A172 (cell line): ENCODE data around the gene PODNL1. TPM values are rescaled to one million over a fixed set of nuclear protein-coding genes. Genes with fewer than 3 reads are reported as not detected.
"Not testable (repeated sequence)": the region's sequence is repeated elsewhere in the genome, so short reads cannot be mapped to it uniquely, and the experiment has no call there.

Source experiments
- DNase-seq: peaks from one replicate; pipeline ENCODE4 v3.0.0-alpha.2; 2015; ENCODE audit warnings: low spot score
- total RNA-seq: library from RNA; depleted of rRNA; stranded (reverse); fragments of >200 nt; shearing (Covaris generic); gene quantifications from 2 replicates; pipeline ENCODE4 v1.2.3, GENCODE V29; 2014; rRNA removed

Gene PODNL1
- total RNA-seq, result 1.1 and 2.7 TPM in 2 replicates

DNA sequence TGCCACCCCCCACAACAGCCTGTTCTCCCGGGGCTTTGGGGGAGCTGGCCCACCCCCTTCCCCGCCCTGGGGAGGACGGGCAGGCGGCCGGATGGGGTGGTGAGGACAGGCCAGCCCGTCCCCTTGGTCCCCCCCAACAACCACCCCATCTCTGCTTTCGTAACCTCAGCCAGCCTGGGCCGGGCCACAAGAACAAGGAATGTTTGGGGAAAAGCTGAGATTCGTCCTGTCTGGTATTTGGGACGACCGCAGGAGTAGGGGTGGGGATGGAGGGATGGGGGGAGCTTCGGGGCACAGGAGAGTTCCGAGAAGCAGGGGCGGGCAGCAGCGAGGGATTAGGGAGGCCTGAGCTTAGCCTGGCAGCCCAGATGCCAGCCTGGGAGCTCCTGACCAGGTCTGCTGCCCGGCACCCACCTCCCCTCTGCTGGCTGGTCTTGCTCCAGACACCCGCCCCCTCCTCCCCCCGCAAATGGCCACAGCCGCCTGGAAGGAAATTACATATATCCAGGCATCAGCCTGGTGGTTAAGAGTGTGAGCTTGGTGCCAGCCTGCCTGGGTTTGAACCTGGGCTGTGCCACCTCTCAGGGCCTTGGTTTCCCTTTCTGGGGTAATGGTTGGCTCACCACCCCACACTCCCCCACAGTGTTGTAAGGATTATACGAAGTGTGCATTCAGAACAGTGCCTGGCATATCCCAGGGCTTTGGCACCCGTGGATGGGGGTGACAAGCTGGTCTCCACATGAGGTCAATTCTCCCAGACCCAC is at the start of gene PODNL1:
Gene PODNL1 (minus strand): TSS at position 117 of the 764 bp plus-strand sequence. CDS start 236 bp downstream, outside the sequence.
- DNase-seq, result peak; percentile 52

- no peak for DNase-seq
Measured at GRCh38 chr19:13987101-13987890, 49.1 kb upstream of the PODNL1 start.

GRCh38 chr19:13986348-13986904 is 48.2 kb upstream of the PODNL1 start:
- DNase-seq, result peak; percentile 94

DNA sequence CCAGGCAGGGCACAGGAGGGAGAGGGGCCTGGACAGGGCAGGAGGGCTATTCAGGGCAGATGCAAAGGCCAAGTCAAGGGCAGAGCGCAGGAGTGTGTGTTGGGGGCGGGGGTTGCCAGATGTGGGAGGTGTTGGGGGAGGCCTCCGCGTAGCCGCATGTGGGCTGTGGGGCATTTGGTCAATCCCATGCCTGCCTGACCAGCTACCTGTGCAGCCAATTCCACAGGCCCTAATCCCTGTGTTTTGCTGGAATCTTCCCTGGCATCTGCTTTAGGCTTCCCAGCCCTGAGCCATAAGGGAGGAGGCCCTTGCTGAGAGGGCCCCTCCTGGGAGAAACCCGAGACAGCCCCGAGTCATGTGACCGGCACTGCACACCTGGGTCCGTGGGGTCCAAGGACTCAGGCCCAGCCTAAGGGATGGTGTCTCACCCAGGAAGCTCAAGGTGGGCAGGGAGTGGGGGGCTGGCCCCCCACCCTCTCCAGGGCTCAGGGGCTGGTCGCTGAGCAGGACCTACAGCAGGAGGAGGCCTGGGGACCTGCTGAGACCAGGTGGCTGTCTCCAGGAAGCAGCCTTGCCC is 47.6 kb upstream of the PODNL1 start:
- DNase-seq, result no peak

DNA sequence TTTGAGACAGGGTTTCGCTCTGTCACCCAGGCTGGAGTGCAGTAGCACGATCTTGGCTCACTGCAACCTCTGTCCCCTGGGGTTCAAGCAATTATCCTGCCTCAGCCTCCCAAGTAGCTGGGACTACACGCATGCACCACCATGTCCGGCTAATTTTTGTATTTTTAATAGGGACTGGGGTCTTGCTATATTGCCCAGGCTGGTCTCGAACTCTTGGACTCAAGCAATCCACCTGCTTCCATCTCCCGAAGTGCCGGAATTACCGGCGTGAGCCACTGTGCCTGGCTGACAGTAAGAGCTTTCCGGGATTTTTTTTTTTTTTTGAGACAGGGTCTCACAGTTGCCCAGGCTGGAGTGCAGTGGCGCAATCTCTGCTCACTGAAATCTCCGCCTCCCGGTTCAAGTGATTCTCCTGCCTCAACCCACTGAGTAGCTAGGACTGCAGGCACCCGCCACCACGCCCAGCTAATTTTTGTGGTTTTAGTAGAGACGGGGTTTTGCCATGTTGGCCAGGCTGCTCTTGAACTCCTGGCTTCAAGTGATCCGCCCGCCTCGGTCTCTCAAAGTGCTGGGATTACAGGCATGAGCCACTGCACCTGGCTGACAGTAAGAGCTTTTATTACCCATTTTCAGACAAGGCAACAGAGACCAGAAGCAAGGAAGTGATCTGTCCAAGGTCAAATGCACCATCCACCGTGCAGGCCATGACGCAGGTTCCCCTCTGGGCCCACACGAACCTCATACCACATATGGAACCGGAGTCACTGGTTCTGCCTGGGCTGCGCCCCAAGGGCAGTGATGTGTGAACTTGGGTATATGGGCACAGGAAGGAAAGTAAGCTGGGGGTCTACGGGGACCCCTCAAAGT is 46.9 kb upstream of the PODNL1 start:
- peak; percentile 59 for DNase-seq

GRCh38 chr19:13984186-13984585 is 46.0 kb upstream of the PODNL1 start:
- DNase-seq, result no peak

- no peak for DNase-seq
Measured at GRCh38 chr19:13983213-13983889, 45.1 kb upstream of the PODNL1 start.

- no peak for DNase-seq
Measured at GRCh38 chr19:13982773-13983172, 44.6 kb upstream of the PODNL1 start.

- DNase-seq, result no peak
Measured at GRCh38 chr19:13981988-13982501, 43.8 kb upstream of the PODNL1 start.

- no peak for DNase-seq
Measured at GRCh38 chr19:13981467-13981866, 43.2 kb upstream of the PODNL1 start.

DNA sequence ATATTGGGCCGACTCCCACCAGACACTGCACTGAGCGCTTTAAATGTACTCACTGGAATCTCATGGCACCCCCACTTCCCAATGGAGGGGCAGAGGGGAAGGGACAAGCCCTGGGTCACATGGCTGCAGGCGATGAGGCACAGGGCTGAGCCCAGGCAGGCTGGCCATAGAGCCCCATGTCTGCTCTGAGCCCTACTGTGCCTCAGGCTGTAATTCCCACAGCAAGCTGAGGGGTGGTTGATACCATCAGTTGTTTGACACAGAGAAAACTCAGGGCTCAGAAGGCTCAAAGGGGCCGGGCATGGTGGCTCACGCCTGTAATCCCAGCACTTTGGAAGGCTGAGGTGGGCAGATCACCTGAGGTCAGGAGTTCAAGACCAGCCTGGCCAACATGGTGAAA is 42.8 kb upstream of the PODNL1 start:
- no peak for DNase-seq

DNA sequence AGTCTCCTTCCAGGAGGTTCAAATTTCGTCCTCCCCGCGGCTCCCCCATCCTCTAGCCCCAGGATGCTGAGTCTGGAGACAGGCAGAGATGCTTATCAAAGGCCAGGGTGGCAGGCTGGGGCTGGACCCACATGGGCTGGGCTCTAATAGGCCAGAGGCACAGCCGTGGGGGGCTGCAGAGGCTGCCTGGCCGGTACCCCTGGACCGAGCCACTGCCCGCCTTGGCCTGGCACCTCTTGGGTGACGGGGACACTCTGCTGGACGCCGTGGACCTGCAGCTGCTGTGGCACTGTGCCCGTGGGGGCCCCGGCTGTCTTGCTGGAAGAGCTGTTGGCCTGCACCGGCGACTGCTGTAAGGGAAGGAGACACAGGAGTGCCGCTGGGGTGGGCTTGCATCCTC is 42.1 kb upstream of the PODNL1 start:
- DNase-seq, result no peak

GRCh38 chr19:13979686-13980085 is 41.5 kb upstream of the PODNL1 start:
- no peak for DNase-seq

DNA sequence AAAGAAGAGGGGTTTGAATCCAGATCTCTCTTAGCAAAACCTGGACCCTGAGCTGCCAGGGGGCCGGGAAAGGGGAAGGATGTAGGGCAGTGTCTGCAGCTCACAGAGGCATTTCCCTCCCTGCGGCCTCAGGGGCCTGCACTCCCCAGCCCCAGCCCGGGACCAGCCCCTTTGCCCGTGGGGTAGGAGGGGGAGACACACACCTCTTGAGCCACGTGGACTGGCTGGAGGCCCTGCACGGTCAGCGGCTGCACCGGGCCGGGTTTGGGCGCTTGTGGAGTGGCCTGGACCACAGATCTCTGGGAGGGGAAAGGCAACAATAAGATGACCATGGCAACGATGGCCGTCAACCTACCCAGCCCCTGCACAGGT is 41.0 kb upstream of the PODNL1 start:
- DNase-seq, result no peak

DNA sequence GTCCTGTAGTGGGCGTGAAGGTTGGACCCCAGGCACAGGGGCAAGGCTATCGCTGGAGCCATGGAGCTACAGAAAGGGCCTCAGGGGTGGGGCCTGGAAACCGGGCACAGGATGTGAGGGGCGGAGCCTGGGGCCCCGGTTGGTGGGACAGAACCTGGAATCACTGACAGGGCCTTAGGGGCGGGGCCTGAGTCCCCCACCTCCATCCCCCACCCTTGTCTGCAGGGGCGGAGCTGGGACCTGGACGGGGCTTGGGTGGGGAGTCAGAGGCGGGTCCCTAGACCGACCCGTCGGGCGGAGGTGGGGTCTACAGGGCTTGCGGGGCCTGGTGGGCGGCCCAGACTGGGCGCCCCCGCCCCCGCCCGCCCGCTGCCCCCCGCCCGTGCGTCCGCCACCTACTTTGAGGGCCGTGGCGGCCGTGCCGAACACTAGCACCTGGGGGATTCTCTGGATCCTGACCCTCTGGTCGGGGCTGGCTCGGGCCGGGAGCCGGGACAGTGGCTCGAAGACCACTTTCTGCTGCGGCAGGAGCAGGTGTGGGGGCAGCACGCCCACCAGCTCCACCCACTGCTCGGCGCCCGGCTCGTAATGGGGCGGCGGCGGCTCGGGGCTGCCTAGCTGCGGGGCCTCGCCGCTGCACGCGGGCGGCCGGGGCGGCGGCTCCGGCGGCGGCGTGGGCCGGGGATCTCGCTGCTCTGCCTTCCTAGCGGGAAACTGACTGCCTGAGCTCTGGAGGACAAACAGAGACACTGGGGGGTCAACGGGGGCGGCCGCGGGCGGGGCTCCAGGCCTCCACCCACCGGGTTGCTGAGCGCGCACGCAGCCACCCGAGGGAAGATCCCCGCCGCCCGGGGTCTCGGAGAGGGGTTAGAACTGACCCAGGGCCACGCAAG is 40.4 kb upstream of the PODNL1 start:
- no peak for DNase-seq

GRCh38 chr19:13977803-13978202 is 39.6 kb upstream of the PODNL1 start:
- DNase-seq, result no peak

DNA sequence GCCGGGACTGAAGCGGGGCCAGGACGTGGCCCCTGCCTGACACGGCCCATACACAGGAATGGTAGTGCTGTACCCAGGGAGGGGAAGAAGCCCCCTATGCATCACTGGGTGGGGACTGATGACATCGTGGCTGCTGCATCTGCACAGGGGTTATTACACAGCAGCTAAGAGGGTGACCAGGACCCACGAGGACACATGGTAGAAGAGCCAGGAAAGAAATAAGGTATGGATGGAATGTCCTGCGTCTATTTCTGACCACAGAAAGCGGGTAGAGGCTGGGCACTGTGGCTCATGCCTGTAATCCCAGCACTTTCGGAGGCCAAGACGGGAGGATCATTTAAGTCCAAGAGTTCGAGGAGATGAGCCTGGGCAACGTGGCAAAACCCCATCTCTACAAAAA is 38.2 kb upstream of the PODNL1 start:
- DNase-seq, result no peak

- no peak for DNase-seq
Measured at GRCh38 chr19:13975870-13976269, 37.7 kb upstream of the PODNL1 start.

- DNase-seq, result peak; percentile 71
Measured at GRCh38 chr19:13974073-13974472, 35.9 kb upstream of the PODNL1 start.

- not testable (repeated sequence) for DNase-seq
Measured at GRCh38 chr19:13973479-13973878, 35.3 kb upstream of the PODNL1 start.
